ENCODE results near the gene RGMA. TPM values are rescaled to one million over a fixed set of nuclear protein-coding genes. Genes with fewer than 3 reads are reported as not detected.

Gene RGMA
- total RNA-seq, 2 donors from 2014 or later: 37.7 to 67.1 TPM

DNA sequence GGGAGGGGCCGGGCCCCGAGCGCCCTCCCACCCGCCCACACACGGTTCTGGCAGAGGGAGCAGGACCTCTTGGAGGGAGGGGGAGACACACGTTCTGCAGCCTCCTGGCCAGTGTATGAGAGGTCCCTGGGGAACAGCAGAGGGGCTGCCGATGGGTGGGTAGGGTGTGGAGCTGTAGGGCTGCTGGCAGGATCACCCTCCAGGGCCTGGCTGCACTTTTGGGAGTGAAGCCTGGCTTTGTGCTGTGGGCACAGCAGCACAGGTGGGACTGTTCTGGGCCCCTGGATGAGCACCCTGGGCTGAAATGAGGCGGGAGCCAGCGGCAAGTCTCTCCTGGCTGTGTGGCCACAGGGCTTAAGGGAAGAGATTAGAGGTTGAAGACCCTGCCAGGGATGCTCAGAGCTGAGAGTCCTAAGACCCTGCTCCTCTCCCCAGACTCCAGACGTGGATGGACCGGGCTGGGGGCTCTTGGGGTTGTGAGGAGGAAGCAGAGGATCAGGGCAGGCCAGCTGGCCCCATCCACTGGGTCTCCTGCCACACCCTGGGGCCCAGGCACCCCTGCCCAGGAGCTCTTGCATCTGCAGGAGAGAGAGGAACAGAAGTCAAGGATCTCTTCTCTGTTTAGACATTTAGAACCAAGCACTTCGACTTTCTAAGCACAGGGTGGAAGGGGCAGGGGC is 45.2 kb downstream of the RGMA start:
- peaks cover 16% of the 10 kb centered on the region for H3K9me3 Mint-ChIP-seq
- no peak overlapping the region for H3K27ac Mint-ChIP-seq
- no peak overlapping the region for H3K4me3 Mint-ChIP-seq
- H3K9me3 ChIP-seq (ENCODE audit: control insufficient read depth, low read length): peaks cover 13% of the 10 kb centered on the region
- H3K27me3 ChIP-seq (ENCODE audit: control insufficient read depth, insufficient read depth, low read length, poor library complexity, severe bottlenecking): no peaks in the 10 kb centered on the region
- peaks cover 65% of the 10 kb centered on the region for H3K36me3 Mint-ChIP-seq (ENCODE audit: low read depth)
- H3K4me3 ChIP-seq (ENCODE audit: low read length): no peak overlapping the region
- TF ChIP-seq, protein P1, sequence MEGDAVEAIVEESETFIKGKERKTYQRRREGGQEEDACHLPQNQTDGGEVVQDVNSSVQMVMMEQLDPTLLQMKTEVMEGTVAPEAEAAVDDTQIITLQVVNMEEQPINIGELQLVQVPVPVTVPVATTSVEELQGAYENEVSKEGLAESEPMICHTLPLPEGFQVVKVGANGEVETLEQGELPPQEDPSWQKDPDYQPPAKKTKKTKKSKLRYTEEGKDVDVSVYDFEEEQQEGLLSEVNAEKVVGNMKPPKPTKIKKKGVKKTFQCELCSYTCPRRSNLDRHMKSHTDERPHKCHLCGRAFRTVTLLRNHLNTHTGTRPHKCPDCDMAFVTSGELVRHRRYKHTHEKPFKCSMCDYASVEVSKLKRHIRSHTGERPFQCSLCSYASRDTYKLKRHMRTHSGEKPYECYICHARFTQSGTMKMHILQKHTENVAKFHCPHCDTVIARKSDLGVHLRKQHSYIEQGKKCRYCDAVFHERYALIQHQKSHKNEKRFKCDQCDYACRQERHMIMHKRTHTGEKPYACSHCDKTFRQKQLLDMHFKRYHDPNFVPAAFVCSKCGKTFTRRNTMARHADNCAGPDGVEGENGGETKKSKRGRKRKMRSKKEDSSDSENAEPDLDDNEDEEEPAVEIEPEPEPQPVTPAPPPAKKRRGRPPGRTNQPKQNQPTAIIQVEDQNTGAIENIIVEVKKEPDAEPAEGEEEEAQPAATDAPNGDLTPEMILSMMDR (conservative IDR thresholded peaks at IDR 0.05): no peak
- DNase-seq: no peak
- H3K36me3 ChIP-seq (ENCODE audit: control insufficient read depth, insufficient read depth, low read length): peaks cover 43% of the 10 kb centered on the region
- H3K9ac ChIP-seq (ENCODE audit: extremely low read depth, low read length, poor library complexity, severe bottlenecking): no peak overlapping the region
- H3K4me1 Mint-ChIP-seq: no peaks in the 10 kb centered on the region
- 83 to 91% methylated on average over 6 to 12 of the region's 12 CpGs for WGBS, 2 experiments (ENCODE audit: insufficient coverage in 1 of 2, insufficient read length in 1 of 2)
- H3K27me3 Mint-ChIP-seq (ENCODE audit: insufficient read depth): no peaks in the 10 kb centered on the region
- no peaks in the 10 kb centered on the region for H3K4me1 ChIP-seq (ENCODE audit: control insufficient read depth, insufficient read depth, low read length)
- peak overlapping the region; percentile 24 for H3K27ac ChIP-seq (ENCODE audit: low read depth, low read length)

DNA sequence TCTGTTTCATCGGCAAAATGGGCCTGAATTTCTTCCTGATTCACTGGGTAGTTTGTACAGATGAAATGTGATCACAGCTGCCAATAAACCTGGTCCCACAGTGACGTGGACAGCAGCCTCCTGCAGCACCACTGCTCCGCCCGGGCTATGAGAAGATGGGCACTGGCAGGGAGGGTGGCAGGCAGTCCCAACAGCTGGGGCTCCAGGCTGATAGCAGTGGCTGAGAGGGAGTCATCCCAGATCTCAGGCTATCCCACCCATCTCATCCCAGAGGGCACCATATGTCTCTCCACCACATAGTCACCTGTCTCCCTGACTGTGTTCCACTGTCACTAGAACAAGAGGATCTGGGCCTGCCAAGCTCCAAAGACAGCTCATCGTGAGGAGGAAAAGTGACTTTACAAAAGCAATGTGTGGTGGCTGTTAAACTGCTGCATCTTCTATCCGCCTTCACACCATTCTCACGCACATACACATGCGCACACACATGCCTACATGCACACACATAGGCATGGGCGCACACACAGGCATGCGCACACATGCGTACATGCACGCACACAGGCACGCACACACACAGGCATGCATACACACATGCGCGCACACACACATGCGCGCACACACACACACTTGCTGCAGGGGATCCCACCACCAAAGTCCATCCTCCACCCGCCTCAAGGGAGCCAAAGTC is 46.2 kb downstream of the RGMA start:
- peaks cover 58% of the 10 kb centered on the region for H3K36me3 Mint-ChIP-seq (ENCODE audit: low read depth)
- peak overlapping the region; percentile 32 for H3K27ac ChIP-seq (ENCODE audit: low read depth, low read length)
- H3K9ac ChIP-seq (ENCODE audit: extremely low read depth, low read length, poor library complexity, severe bottlenecking): no peak overlapping the region
- no peak for DNase-seq
- no peak overlapping the region for H3K4me3 ChIP-seq (ENCODE audit: low read length)
- H3K27me3 ChIP-seq (ENCODE audit: control insufficient read depth, insufficient read depth, low read length, poor library complexity, severe bottlenecking): no peaks in the 10 kb centered on the region
- H3K4me1 Mint-ChIP-seq: no peaks in the 10 kb centered on the region
- no peak overlapping the region for H3K27ac Mint-ChIP-seq
- TF ChIP-seq, protein P1 (conservative IDR thresholded peaks at IDR 0.05): no peak
- WGBS, 2 experiments (ENCODE audit: insufficient coverage in 1 of 2, insufficient read length in 1 of 2): 89 to 92% methylated on average over 9 to 18 of the region's 18 CpGs
- H3K9me3 ChIP-seq (ENCODE audit: control insufficient read depth, low read length): peaks cover 13% of the 10 kb centered on the region
- peaks cover 16% of the 10 kb centered on the region for H3K9me3 Mint-ChIP-seq
- H3K36me3 ChIP-seq (ENCODE audit: control insufficient read depth, insufficient read depth, low read length): peaks cover 36% of the 10 kb centered on the region
- no peak overlapping the region for H3K4me3 Mint-ChIP-seq
- no peaks in the 10 kb centered on the region for H3K27me3 Mint-ChIP-seq (ENCODE audit: insufficient read depth)
- no peaks in the 10 kb centered on the region for H3K4me1 ChIP-seq (ENCODE audit: control insufficient read depth, insufficient read depth, low read length)

DNA sequence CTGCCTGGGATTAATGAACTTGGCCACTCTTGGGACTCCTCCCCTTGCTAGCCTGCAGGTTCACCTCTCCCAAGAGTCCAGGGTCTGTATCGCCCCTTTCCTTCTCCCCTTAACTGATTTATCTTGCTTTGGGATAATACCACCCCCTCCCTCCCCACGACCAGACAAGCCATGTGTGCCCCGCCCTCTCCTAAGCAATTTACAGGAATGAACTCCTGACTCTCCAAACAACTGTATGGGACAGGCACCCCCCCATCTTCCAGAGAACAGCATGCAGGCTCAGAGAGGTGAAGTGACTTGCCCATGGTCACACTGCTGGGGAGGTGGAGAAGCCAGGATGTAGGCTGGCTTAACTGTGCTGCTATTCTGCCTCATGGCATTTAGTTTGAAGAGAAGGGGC is 46.8 kb downstream of the RGMA start:
- Mint-ChIP-seq H3K4me3 (no peak overlapping the region), H3K4me1 (no peaks in the 10 kb centered on the region), H3K36me3 (ENCODE audit: low read depth) (peaks cover 53% of the 10 kb centered on the region), H3K9me3 (peaks cover 16% of the 10 kb centered on the region), H3K27me3 (ENCODE audit: insufficient read depth) (no peaks in the 10 kb centered on the region), H3K27ac (no peak overlapping the region)
- TF ChIP-seq, protein P1 (conservative IDR thresholded peaks at IDR 0.05): no peak
- peaks cover 29% of the 10 kb centered on the region for H3K36me3 ChIP-seq (ENCODE audit: control insufficient read depth, insufficient read depth, low read length)
- no peak overlapping the region for H3K27ac ChIP-seq (ENCODE audit: low read depth, low read length)
- no peaks in the 10 kb centered on the region for H3K27me3 ChIP-seq (ENCODE audit: control insufficient read depth, insufficient read depth, low read length, poor library complexity, severe bottlenecking)
- H3K4me3 ChIP-seq (ENCODE audit: low read length): no peak overlapping the region
- no peak for DNase-seq
- H3K9ac ChIP-seq (ENCODE audit: extremely low read depth, low read length, poor library complexity, severe bottlenecking): no peak overlapping the region
- 67 to 74% methylated on average over 1 to 3 of the region's 3 CpGs for WGBS, 2 experiments (ENCODE audit: insufficient coverage in 1 of 2, insufficient read length in 1 of 2)
- H3K9me3 ChIP-seq (ENCODE audit: control insufficient read depth, low read length): peaks cover 13% of the 10 kb centered on the region
- no peaks in the 10 kb centered on the region for H3K4me1 ChIP-seq (ENCODE audit: control insufficient read depth, insufficient read depth, low read length)

Measured in endodermal cell (in vitro differentiated cells).